GM23338 (cell line): ENCODE data around the gene SNX17. TPM values are rescaled to one million over a fixed set of nuclear protein-coding genes. Genes with fewer than 3 reads are reported as not detected.

ENCODE experiments used
- ATAC-seq: fragments of 200-7000 bp; cut with Tn5 transposase; 3 replicates; pipeline ENCODE4 v1.9.1; 2020
- DNase-seq: peaks from one replicate; pipeline ENCODE4 v3.0.0-alpha.2; 2015; ENCODE audit warnings: low spot score
- H2AFZ ChIP-seq: fragments of 200-600 bp; sonication (generic); 2 replicates; pipeline ENCODE4 v1.8.0; 2016; ENCODE audit warnings: antibody characterized with exemption, mild to moderate bottlenecking, moderate library complexity
- H3F3A ChIP-seq: fragments of 200-600 bp; sonication (generic); replicated peaks from 2 replicates; pipeline ENCODE4 v1.8.0; 2017; ENCODE audit warnings: antibody characterized with exemption, mixed run types, low read depth
- H3K27ac ChIP-seq: fragments of 200-600 bp; sonication (generic); 2 replicates; pipeline ENCODE4 v1.6.1; 2016; ENCODE audit warnings: low read depth
- H3K27me3 ChIP-seq: fragments of 200-600 bp; sonication (generic); 2 replicates; pipeline ENCODE4 v1.8.0; 2016; ENCODE audit warnings: mild to moderate bottlenecking, mixed run types, moderate library complexity; ENCODE audit not compliant: insufficient read depth
- H3K36me3 ChIP-seq: fragments of 200-600 bp; sonication (generic); 2 replicates; pipeline ENCODE4 v1.8.0; 2016; ENCODE audit warnings: mild to moderate bottlenecking; ENCODE audit not compliant: insufficient read depth
- H3K4me1 ChIP-seq: fragments of 200-600 bp; sonication (generic); 2 replicates; pipeline ENCODE4 v1.8.0; 2016; ENCODE audit warnings: mild to moderate bottlenecking, moderate library complexity; ENCODE audit not compliant: insufficient read depth
- H3K4me2 ChIP-seq: fragments of 200-600 bp; sonication (generic); 2 replicates; pipeline ENCODE4 v1.7.1; 2017; ENCODE audit warnings: mixed run types
- H3K4me3 ChIP-seq: fragments of 200-600 bp; sonication (generic); 2 replicates; pipeline ENCODE4 v1.6.1; 2016; ENCODE audit warnings: mixed run types
- H3K79me2 ChIP-seq: fragments of 200-600 bp; sonication (generic); replicated peaks from 2 replicates; pipeline ENCODE4 v1.8.0; 2017; ENCODE audit warnings: mild to moderate bottlenecking; ENCODE audit not compliant: insufficient read depth
- H3K9me2 ChIP-seq: fragments of 200-600 bp; sonication (generic); 2 replicates; pipeline ENCODE4 v1.8.0; 2017; ENCODE audit not compliant: insufficient read depth
- H4K20me1 ChIP-seq: fragments of 200-600 bp; sonication (generic); replicated peaks from 2 replicates; pipeline ENCODE4 v1.8.0; 2017; ENCODE audit warnings: mild to moderate bottlenecking; ENCODE audit not compliant: insufficient read depth
- H3K27ac Mint-ChIP-seq: 2 replicates; pipeline ENCODE4 v1.8.0; 2020; ENCODE audit warnings: inconsistent platforms, mild to moderate bottlenecking, moderate library complexity, mixed read lengths
- H3K27me3 Mint-ChIP-seq: 3 replicates; pipeline ENCODE4 v1.8.0; 2022; ENCODE audit warnings: low read depth, mild to moderate bottlenecking, moderate library complexity, mixed read lengths, inconsistent platforms; ENCODE audit not compliant: insufficient read depth, poor library complexity
- H3K36me3 Mint-ChIP-seq: 3 replicates; pipeline ENCODE4 v1.8.0; 2021; ENCODE audit warnings: low read depth, mild to moderate bottlenecking, inconsistent platforms, moderate library complexity, mixed read lengths
- H3K4me1 Mint-ChIP-seq: 3 replicates; pipeline ENCODE4 v1.8.0; 2020; ENCODE audit warnings: mild to moderate bottlenecking, inconsistent platforms, mixed read lengths
- H3K4me3 Mint-ChIP-seq: 3 replicates; pipeline ENCODE4 v1.8.0; 2021; ENCODE audit warnings: moderate library complexity, mild to moderate bottlenecking, inconsistent platforms, mixed read lengths
- H3K9me3 Mint-ChIP-seq: 3 replicates; pipeline ENCODE4 v1.8.0; 2020; ENCODE audit warnings: moderate library complexity, mild to moderate bottlenecking, inconsistent platforms, mixed read lengths
- CREB1 ChIP-seq: fragments of 250-450 bp; sonication (Bioruptor Pico); IDR thresholded peaks from 2 replicates; pipeline ENCODE4 v1.5.0; 2020; ENCODE audit warnings: low read depth, mild to moderate bottlenecking, moderate library complexity
- CTCF ChIP-seq, 2 experiments: fragments of 200-600 bp in 1 of 2; sonication (generic) in 1 of 2; conservative IDR thresholded peaks; 2 replicates each; pipeline versions ENCODE4 v1.5.1 to v1.6.1; 2016 to 2017; ENCODE audit warnings: antibody characterized with exemption in 2 of 2, low read depth in 2 of 2, mild to moderate bottlenecking in 2 of 2, moderate library complexity in 1 of 2
- ETS1 ChIP-seq: IDR thresholded peaks from 2 replicates; pipeline ENCODE4 v1.6.1; 2016; ENCODE audit warnings: antibody characterized with exemption
- EZH2 ChIP-seq: fragments of 200-600 bp; sonication (generic); IDR thresholded peaks from one replicate; pipeline ENCODE4 v1.8.0; 2017; ENCODE audit warnings: antibody characterized with exemption, mild to moderate bottlenecking, low read depth; ENCODE audit not compliant: unreplicated experiment
- EZH2phosphoT487 ChIP-seq: fragments of 200-600 bp; sonication (generic); IDR thresholded peaks from one replicate; pipeline ENCODE4 v1.8.1; 2018; ENCODE audit warnings: antibody characterized with exemption; ENCODE audit not compliant: unreplicated experiment
- JUNB ChIP-seq: IDR thresholded peaks from one replicate; pipeline ENCODE4 v1.6.1; 2016; ENCODE audit warnings: antibody characterized with exemption; ENCODE audit not compliant: unreplicated experiment
- NANOG ChIP-seq: IDR thresholded peaks from 2 replicates; pipeline ENCODE4 v1.6.1; 2016; ENCODE audit warnings: antibody characterized with exemption, borderline replicate concordance
- POLR2AphosphoS5 ChIP-seq: IDR thresholded peaks from 2 replicates; pipeline ENCODE4 v1.6.1; 2016; ENCODE audit warnings: antibody characterized with exemption, low read depth
- REST ChIP-seq: IDR thresholded peaks from one replicate; pipeline ENCODE4 v1.6.1; 2018; ENCODE audit warnings: antibody characterized with exemption; ENCODE audit not compliant: unreplicated experiment
- STAT1 ChIP-seq: IDR thresholded peaks from one replicate; pipeline ENCODE4 v1.6.1; 2016; ENCODE audit warnings: antibody characterized with exemption; ENCODE audit not compliant: unreplicated experiment
- ZNF331 ChIP-seq: fragments of 250-450 bp; sonication (Bioruptor Pico); IDR thresholded peaks from 2 replicates; pipeline ENCODE4 v1.5.0; 2020; ENCODE audit warnings: low read depth, mild to moderate bottlenecking, moderate library complexity
- ZNF462 ChIP-seq: fragments of 250-450 bp; sonication (Bioruptor Pico); IDR thresholded peaks from 2 replicates; pipeline ENCODE4 v1.5.0; 2020; ENCODE audit warnings: mild to moderate bottlenecking, moderate library complexity
- polyA plus RNA-seq: library from polyadenylated mRNA; unstranded; fragments of >200 nt; fragmentation: Nextera tagmentation; extraction: Ambion mirVana; gene quantifications from 2 replicates; pipeline ENCODE4 v1.2.1, GENCODE V29; 2016
- total RNA-seq: library from RNA; depleted of rRNA; stranded (reverse); fragments of >200 nt; shearing (Covaris generic); gene quantifications from 2 replicates; pipeline ENCODE4 v1.2.3, GENCODE V29; 2014

The SNX17 gene
- total and polyA plus RNA-seq, 2 experiments from 2014 or later, result 34.0 to 58.0 TPM

GRCh38 chr2:27408601-27409320 lies 38.3 kb downstream of the SNX17 start:
- Histone ChIP-seq H3K36me3 (0 out of 2 replicates have a peak, but pooled peaks cover 8% of the 10 kb centered on the region), H3K27ac (peak overlapping the region; percentile 91), H3K79me2 (peaks cover 54% of the 10 kb centered on the region), H2AFZ (peak overlapping the region; percentile 72; the same call in 1 of the 2 replicates), H3F3A (peaks cover 3% of the 10 kb centered on the region; the same call in 1 of the 2 replicates), H3K4me1 (peaks cover 23% of the 10 kb centered on the region; the same call in 1 of the 2 replicates), H4K20me1 (peaks cover 33% of the 10 kb centered on the region), H3K4me2 (peak overlapping the region; percentile 90), H3K4me3 (peak overlapping the region; percentile 64), H3K27me3 (no peaks in the 10 kb centered on the region), H3K9me2 (peaks cover 10% of the 10 kb centered on the region; the same call in 1 of the 2 replicates)
- peaks cover 5% of the 10 kb centered on the region; the same call in 1 of the 3 replicates for H3K9me3 Mint-ChIP-seq
- DNase-seq (peak; percentile 66), ATAC-seq (peak; percentile 67)
- peak overlapping the region; percentile 31; the same call in 1 of the 2 replicates for H3K27ac Mint-ChIP-seq
- peaks cover 34% of the 10 kb centered on the region for H3K36me3 Mint-ChIP-seq
- H3K4me3 Mint-ChIP-seq, result peak overlapping the region; percentile 87
- peaks cover 13% of the 10 kb centered on the region; the same call in 2 of the 3 replicates for H3K4me1 Mint-ChIP-seq
- H3K27me3 Mint-ChIP-seq, result peaks cover 12% of the 10 kb centered on the region
- TF ChIP-seq CTCF (conservative IDR thresholded peaks at IDR 0.05; ENCODE audit: low read depth in 2 of 2), result no peak
- TF ChIP-seq JUNB, result no peak
- no peak for TF ChIP-seq NANOG
- TF ChIP-seq EZH2, result no peak
- no peak for TF ChIP-seq ZNF462
- TF ChIP-seq EZH2phosphoT487, result no peak
- TF ChIP-seq REST, result no peak
- TF ChIP-seq CREB1, result no peak
- TF ChIP-seq ZNF331, result no peak
- TF ChIP-seq STAT1, result no peak
- TF ChIP-seq ETS1, result no peak
- no peak for TF ChIP-seq POLR2AphosphoS5
